Heart right ventricle (tissue), 16 donors: ENCODE measurements around the gene SDSL. TPM values are rescaled to one million over a fixed set of nuclear protein-coding genes. Genes with fewer than 3 reads are reported as not detected.

Experiments used
- ATAC-seq, 8 donors: fragments of 200-7000 bp; cut with Tn5 transposase; one replicate each; pipeline ENCODE4 v1.9.1; 2020; ENCODE audit warnings: mild to moderate bottlenecking in 8 of 8, moderate library complexity in 8 of 8, moderate number of reproducible peaks in 1 of 8
- DNase-seq, 2 donors: peaks; one replicate each; pipeline ENCODE4 v3.0.0-alpha.2; 2020
- H3K27ac ChIP-seq, 10 donors: fragments of 200-600 bp; sonication (generic) in 2 of 10; one replicate each; pipeline versions ENCODE4 v1.5.0 to v1.8.0; 2020 to 2022; ENCODE audit warnings: mild to moderate bottlenecking in 3 of 10
- H3K27me3 ChIP-seq, 7 donors: fragments of 200-600 bp; one replicate each; pipeline ENCODE4 v1.8.0; 2021 to 2022; ENCODE audit warnings: mild to moderate bottlenecking in 2 of 7
- H3K36me3 ChIP-seq, 9 donors: fragments of 200-600 bp; sonication (generic) in 1 of 9; one replicate each; pipeline versions ENCODE4 v1.5.0 to v1.8.0; 2020 to 2022; ENCODE audit warnings: mild to moderate bottlenecking in 2 of 9
- H3K4me1 ChIP-seq, 9 donors: fragments of 200-600 bp; sonication (generic) in 1 of 9; one replicate each; pipeline versions ENCODE4 v1.5.0 to v1.8.0; 2020 to 2022; ENCODE audit warnings: mild to moderate bottlenecking in 4 of 9
- H3K4me3 ChIP-seq, 10 donors: fragments of 200-600 bp; sonication (generic) in 2 of 10; one replicate each; pipeline versions ENCODE4 v1.5.0 to v1.8.0; 2020 to 2022; ENCODE audit warnings: mild to moderate bottlenecking in 7 of 10, moderate library complexity in 2 of 10
- H3K9me3 ChIP-seq, 11 donors: fragments of 200-600 bp in 10 of 11; sonication (generic) in 2 of 11; one replicate each; pipeline versions ENCODE4 v1.5.0 to v1.8.0; 2013 to 2022; ENCODE audit warnings: mild to moderate bottlenecking in 2 of 11, control low read depth in 1 of 11, moderate library complexity in 1 of 11
- WGBS, 2 donors: extraction: QIAGEN DNeasy Blood & Tissue Kit; methylation state at CpG; one replicate each; pipeline ENCODE4 v1.1.7; 2013; ENCODE audit warnings: inconsistent platforms in 1 of 2; 5-methylcytosine and 5-hydroxymethylcytosine counted together
- intact Hi-C, 10 donors: fragments of 100-400 bp; cut with DNase I; formaldehyde crosslinking; loops; one replicate each; pipeline versions ENCODE4 v1.11.1 to v1.14.2; 2022
- polyA plus RNA-seq, 2 donors: library from polyadenylated mRNA; stranded (reverse); fragments of 200-250 nt; gene quantifications; one replicate each; pipeline ENCODE4 v1.2.3, GENCODE V29; 2013
- total RNA-seq, 10 donors: library from RNA; stranded (reverse); fragmentation: NEBNext Ultra II Directional in 3 of 10; extraction: Animal tissue kit (Norgen Biotek cat#: 25700) in 3 of 10; gene quantifications; one replicate each; pipeline versions ENCODE4 v1.2.1 to v1.2.4, GENCODE V29; 2021 to 2023
- TF ChIP-seq, protein P1 (sequence below), 9 donors: fragments of 200-600 bp; sonication (generic) in 2 of 9; IDR thresholded peaks; one replicate each; pipeline versions ENCODE4 v1.5.0 to v1.8.0; 2021 to 2022; ENCODE audit warnings: antibody characterized with exemption in 9 of 9, mild to moderate bottlenecking in 5 of 9, moderate library complexity in 1 of 9
- donor health status: Arrhythmogenic right ventricular cardiomyopathy.
- donor health status: ischemic (EF 13 %, LVEDD 7.1; RV severe dilation, severe dysfunction).
- donor health status: healthy with polysubstance abuse.
- donor health status: DM: no; HTN: yes; CAD: no.
- donor health status: DM: no; HTN: no; CAD: no.
- donor health status: ischemic (EF 25% LVEDD 6.9; RV normal size, moderate dysfunction).
- donor health status: ischemic (EF 25% LVEDD 5.7; RV mildly dilated, moderate dysfunction).
- donor health status: healthy.
- donor health status: DM: yes; HTN: yes; CAD: no.
- donor health status: Ischemic cardiomyopathy.
- donor health status: ischemic (EF 35%, LVEDD 5.7; RV mildly dilated, moderate dysfunction).
- donor health status: nonischemic (EF 11% LVEDD 7.7; RV severe dilation, severe dysfunction).
- donor health status: DM: yes; HTN: yes; CAD: no.
- donor health status: PGD.
- donor health status: ischemic (EF 29% LVEDD 5.4; RV normal size, mild dysfunction).
- donor health status: nonischemic (EF 23%, LVEDD 6.1; RV moderate dilation, normal function).

The SDSL gene
- total and polyA plus RNA-seq, 12 donors = 2.0 to 23.4 (median 13.8) TPM

DNA sequence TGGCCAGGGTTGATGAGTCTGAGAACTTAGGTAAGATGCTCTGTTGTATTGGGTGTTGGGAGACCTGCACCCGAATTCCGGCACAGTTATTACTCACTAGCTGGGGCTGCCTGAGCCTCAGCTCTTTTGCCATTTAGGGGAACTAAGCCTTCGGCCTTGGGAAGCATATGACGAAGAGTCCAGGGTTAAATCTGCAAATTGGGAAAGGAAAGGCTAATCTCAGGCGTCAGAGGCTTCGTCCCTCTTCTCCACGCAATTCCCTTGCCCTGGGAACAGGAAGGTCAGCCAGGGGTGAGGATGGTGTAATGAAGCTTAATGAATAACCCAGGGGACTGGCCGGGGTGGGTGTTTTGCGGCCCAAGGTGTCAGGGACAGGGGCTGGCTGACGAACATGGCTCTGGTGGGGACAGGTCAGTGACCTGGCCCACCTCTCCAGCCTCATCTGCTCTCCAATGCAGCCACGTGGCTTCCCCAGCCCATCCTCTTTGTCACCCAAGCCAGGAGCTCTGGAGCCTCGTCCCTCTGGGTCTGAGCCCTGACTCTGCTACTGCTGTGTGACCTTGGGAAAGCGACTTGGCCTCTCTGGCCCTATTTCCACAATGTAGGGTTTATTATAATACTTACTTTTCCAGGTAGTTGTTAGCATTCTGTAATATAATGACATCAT lies 3.8 kb upstream of the SDSL start:
- Histone ChIP-seq H3K27ac (peak overlapping the region in 1 of 10 donors; percentile 69), H3K9me3 (no peaks in the 10 kb centered on the region), H3K27me3 (no peaks in the 10 kb centered on the region), H3K4me1 (peaks cover 0 to 40% (median 9%) of the 10 kb centered on the region in 9 donors), H3K4me3 (no peak overlapping the region), H3K36me3 (no peaks in the 10 kb centered on the region)
- 37 to 42% methylated on average over 13 of the region's 13 CpGs for WGBS, 2 donors
- ATAC-seq (peak in 1 of 8 donors; percentile 28), DNase-seq (peak in 1 of 2 donors; percentile 16)
- intact Hi-C loops = no loop called here
- TF ChIP-seq, protein P1, sequence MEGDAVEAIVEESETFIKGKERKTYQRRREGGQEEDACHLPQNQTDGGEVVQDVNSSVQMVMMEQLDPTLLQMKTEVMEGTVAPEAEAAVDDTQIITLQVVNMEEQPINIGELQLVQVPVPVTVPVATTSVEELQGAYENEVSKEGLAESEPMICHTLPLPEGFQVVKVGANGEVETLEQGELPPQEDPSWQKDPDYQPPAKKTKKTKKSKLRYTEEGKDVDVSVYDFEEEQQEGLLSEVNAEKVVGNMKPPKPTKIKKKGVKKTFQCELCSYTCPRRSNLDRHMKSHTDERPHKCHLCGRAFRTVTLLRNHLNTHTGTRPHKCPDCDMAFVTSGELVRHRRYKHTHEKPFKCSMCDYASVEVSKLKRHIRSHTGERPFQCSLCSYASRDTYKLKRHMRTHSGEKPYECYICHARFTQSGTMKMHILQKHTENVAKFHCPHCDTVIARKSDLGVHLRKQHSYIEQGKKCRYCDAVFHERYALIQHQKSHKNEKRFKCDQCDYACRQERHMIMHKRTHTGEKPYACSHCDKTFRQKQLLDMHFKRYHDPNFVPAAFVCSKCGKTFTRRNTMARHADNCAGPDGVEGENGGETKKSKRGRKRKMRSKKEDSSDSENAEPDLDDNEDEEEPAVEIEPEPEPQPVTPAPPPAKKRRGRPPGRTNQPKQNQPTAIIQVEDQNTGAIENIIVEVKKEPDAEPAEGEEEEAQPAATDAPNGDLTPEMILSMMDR (IDR thresholded peaks at IDR 0.05) = no peak

DNA sequence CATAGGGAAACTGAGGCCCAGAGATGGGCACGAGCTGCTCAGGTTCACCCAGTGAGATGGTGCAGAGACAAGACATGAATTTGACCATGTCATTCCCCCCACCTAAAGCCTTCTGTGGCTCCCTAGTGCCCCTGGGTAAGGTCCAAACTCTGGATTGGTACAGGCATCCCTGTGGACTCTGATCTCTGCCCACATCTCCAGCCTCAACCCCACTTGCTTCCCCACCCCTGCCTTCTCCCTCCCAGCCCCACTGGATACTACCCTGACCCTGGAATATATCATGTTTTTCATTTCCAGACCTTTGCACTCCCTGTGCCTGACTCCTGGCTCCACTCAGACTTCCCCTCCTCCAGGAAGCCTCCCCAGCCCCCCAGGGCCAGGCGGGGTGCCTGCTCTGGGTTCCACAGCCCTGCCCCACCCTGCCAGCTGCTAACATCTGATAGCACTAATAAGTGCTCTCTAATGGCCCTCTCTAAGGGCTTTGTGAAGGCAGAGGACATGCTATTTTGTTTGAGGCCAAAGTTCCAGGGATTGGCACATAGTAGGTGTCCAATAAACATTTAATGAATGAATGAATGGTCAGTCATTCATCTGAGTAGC lies 1.1 kb upstream of the SDSL start:
- H3K36me3 ChIP-seq = no peaks in the 10 kb centered on the region
- TF ChIP-seq, protein P1 (IDR thresholded peaks at IDR 0.05) = no peak
- no peaks in the 10 kb centered on the region for H3K27me3 ChIP-seq
- intact Hi-C loops = loop anchor here in 8 of 10 donors (5.0 to 10.0 kb wide), 4 partner anchors 106 to 226 kb away; no protein-coding TSS in a partner anchor
- no peaks in the 10 kb centered on the region for H3K9me3 ChIP-seq
- no peak for DNase-seq
- WGBS, 2 donors = 68 to 76% methylated on average over 2 of the region's 2 CpGs
- H3K27ac ChIP-seq = peak overlapping the region in 1 of 10 donors; percentile 93
- peaks cover 0 to 50% (median 9%) of the 10 kb centered on the region in 9 donors for H3K4me1 ChIP-seq
- no peak overlapping the region for H3K4me3 ChIP-seq
- no peak for ATAC-seq

- WGBS, 2 donors = 77 to 86% methylated on average over 6 of the region's 6 CpGs
- peak overlapping the region in 6 of 10 donors; percentile 73 to 93 (median 80) for H3K27ac ChIP-seq
- H3K4me1 ChIP-seq = peaks cover 0 to 38% (median 9%) of the 10 kb centered on the region in 9 donors
- ATAC-seq (peak in 2 of 8 donors; percentile 10 to 16), DNase-seq (no peak)
- H3K27me3 ChIP-seq = peaks cover 0 to 5% (median 0%) of the 10 kb centered on the region in 7 donors
- no peaks in the 10 kb centered on the region for H3K36me3 ChIP-seq
- no peaks in the 10 kb centered on the region for H3K9me3 ChIP-seq
- intact Hi-C loops = loop anchor here in 8 of 10 donors (2.0 to 10.0 kb wide), 5 partner anchors 108 to 228 kb away; no protein-coding TSS in a partner anchor
- peak overlapping the region in 9 of 10 donors; percentile 18 to 71 (median 60) for H3K4me3 ChIP-seq
- TF ChIP-seq, protein P1 (IDR thresholded peaks at IDR 0.05) = no peak
Measured at GRCh38 chr12:113422886-113423669, 898 bp downstream of the SDSL start.

GRCh38 chr12:113424456-113424855 lies 2.3 kb downstream of the SDSL start:
- 85 to 87% methylated on average over 1 of the region's 1 CpG for WGBS, 2 donors
- no peak for ATAC-seq

More at GRCh38 chr12:113424456-113424855, 2.3 kb downstream of the SDSL start:
- H3K27ac ChIP-seq = no peak overlapping the region
- H3K27me3 ChIP-seq = peaks cover 0 to 5% (median 0%) of the 10 kb centered on the region in 7 donors
- intact Hi-C loops = loop anchor here in 9 of 10 donors (2.0 to 10.0 kb wide), 5 partner anchors 110 to 230 kb away; no protein-coding TSS in a partner anchor
- no peak for DNase-seq
- TF ChIP-seq, protein P1 (IDR thresholded peaks at IDR 0.05) = no peak
- H3K4me3 ChIP-seq = no peak overlapping the region
- H3K4me1 ChIP-seq = peaks cover 0 to 29% (median 9%) of the 10 kb centered on the region in 9 donors
- no peaks in the 10 kb centered on the region for H3K9me3 ChIP-seq
- no peaks in the 10 kb centered on the region for H3K36me3 ChIP-seq
